CD4-positive, alpha-beta T cell treated with Interleukin-17A for 4 hours (primary cell): Measurements from ENCODE around the gene SLC22A14.

Experiments used
- DNase-seq: peaks from one replicate; pipeline ENCODE4 v3.0.0-alpha.2; 2020; ENCODE audit warnings: mixed read lengths

Gene SLC22A14

GRCh38 chr3:38347421-38348200 is 65.5 kb downstream of the SLC22A14 start:
- no peak for DNase-seq

GRCh38 chr3:38348903-38349302 is 66.8 kb downstream of the SLC22A14 start:
- DNase-seq: no peak

- no peak for DNase-seq
Observed at GRCh38 chr3:38349684-38350359, 67.7 kb downstream of the SLC22A14 start.

GRCh38 chr3:38353151-38353550 is 71.1 kb downstream of the SLC22A14 start:
- no peak for DNase-seq

- DNase-seq: no peak
Observed at GRCh38 chr3:38354588-38355330, 72.7 kb downstream of the SLC22A14 start.

- DNase-seq: no peak
Observed at GRCh38 chr3:38359038-38359437, 76.9 kb downstream of the SLC22A14 start.

- DNase-seq: no peak
Observed at GRCh38 chr3:38360345-38360744, 78.3 kb downstream of the SLC22A14 start.

GRCh38 chr3:38361496-38361895 is 79.4 kb downstream of the SLC22A14 start:
- no peak for DNase-seq

- DNase-seq: no peak
Observed at GRCh38 chr3:38362825-38363224, 80.7 kb downstream of the SLC22A14 start.

- DNase-seq: no peak
Observed at GRCh38 chr3:38364721-38365400, 82.8 kb downstream of the SLC22A14 start.

- DNase-seq: no peak
Observed at GRCh38 chr3:38365469-38366062, 83.5 kb downstream of the SLC22A14 start.

- DNase-seq: no peak
Observed at GRCh38 chr3:38366082-38366481, 84.0 kb downstream of the SLC22A14 start.

- DNase-seq: no peak
Observed at GRCh38 chr3:38367779-38368178, 85.7 kb downstream of the SLC22A14 start.
